ENCODE results near the gene SMC4. TPM values are rescaled to one million over a fixed set of nuclear protein-coding genes. Genes with fewer than 3 reads are reported as not detected.
A peak's percentile ranks its signal among the peaks of the same experiment; 100 is the strongest.

SMC4 gene
- total and polyA plus RNA-seq, 10 of the 15 experiments (the other 5 are each of a cell fraction or from before 2014, with no cell fraction given), result 75.6 to 288 (median 136) TPM

DNA sequence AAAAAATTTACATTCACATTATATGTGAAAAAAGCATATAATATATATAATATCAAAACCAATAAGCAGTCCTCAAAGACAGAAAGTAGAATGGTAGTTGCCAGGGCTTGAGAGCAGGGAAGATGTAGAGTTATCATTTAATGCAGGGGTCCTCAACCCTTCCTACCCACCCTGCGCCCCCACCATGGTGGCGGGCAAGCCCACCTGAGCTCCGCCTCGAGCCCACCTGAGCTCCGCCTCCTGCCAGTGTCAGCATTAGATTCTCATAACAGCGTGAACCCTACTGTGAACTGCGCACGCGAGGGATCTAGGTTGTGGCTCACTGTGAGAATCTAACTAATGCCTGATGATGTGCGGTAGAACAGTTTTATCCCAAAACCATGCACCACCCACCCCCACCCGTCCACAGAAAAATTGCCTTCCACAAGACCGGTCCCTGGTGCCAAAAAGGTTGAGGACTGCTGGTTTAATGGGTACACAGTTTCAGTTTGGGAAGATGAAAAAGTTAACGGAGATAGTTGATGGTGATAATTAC is 47.1 kb downstream of the SMC4 start (continued):
- TF ChIP-seq, protein P1, sequence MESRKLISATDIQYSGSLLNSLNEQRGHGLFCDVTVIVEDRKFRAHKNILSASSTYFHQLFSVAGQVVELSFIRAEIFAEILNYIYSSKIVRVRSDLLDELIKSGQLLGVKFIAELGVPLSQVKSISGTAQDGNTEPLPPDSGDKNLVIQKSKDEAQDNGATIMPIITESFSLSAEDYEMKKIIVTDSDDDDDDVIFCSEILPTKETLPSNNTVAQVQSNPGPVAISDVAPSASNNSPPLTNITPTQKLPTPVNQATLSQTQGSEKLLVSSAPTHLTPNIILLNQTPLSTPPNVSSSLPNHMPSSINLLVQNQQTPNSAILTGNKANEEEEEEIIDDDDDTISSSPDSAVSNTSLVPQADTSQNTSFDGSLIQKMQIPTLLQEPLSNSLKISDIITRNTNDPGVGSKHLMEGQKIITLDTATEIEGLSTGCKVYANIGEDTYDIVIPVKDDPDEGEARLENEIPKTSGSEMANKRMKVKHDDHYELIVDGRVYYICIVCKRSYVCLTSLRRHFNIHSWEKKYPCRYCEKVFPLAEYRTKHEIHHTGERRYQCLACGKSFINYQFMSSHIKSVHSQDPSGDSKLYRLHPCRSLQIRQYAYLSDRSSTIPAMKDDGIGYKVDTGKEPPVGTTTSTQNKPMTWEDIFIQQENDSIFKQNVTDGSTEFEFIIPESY (IDR thresholded peaks at IDR 0.05), result peak; percentile 92
- TF ChIP-seq RBBP5 (conservative IDR thresholded peaks at IDR 0.05), result no peak
- TF ChIP-seq GABPA (IDR thresholded peaks at IDR 0.05; ENCODE audit: low read depth), result no peak

DNA sequence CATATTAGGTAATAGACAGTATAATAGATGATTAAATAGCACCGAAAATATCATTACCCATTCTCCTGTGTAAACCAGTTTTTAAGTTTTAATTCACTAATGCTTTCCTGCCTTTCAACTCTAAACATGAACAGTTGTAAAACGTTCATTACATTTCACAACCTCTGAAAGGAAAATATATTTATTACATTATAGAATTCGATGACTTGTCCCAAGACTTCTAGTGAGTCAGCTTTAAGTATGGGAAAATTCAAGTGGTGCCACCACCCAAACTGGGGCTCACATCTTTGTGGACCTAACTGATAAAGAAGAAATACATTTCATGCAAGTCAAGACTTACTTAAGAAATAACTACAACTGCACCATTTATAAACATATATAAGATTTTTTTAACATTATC is 48.1 kb downstream of the SMC4 start:
- POLR2A ChIA-PET, result interaction anchor here (1.0 to 3.9 kb wide), 3 partner anchors 11 to 48 kb away, joined by 4 to 34 read pairs (median 4); partner anchors contain the start of genes IFT80 and SMC4
- H3K27ac ChIP-seq (ENCODE audit: control insufficient read depth, insufficient read depth), result peak overlapping the region; percentile 13
- no peaks in the 10 kb centered on the region for H4K20me1 ChIP-seq (ENCODE audit: control insufficient read depth, insufficient read depth)
- intact Hi-C loops (cut with micrococcal nuclease; ENCODE audit: unreplicated experiment) (loop anchor here (5.0 kb wide), 1 partner anchor 225 kb away; no protein-coding TSS in a partner anchor), in situ Hi-C loops (cut with MboI) (no loop called here)
- SMC1A ChIA-PET (ENCODE audit: uncharacterized antibody, unreplicated experiment), result interaction anchor here (0.7 to 7.7 kb wide), 5 partner anchors 9 to 116 kb away, joined by 3 to 73 read pairs (median 3); no protein-coding TSS in a partner anchor
- ATAC-seq (no peak), DNase-seq (ENCODE audit: low read depth, low spot score) (no peak), FAIRE-seq (no peak)
- peak overlapping the region; percentile 89 for H3K4me3 ChIP-seq
- RAD21 ChIA-PET (ENCODE audit: unreplicated experiment), result no interaction called here
- H3K9ac ChIP-seq (ENCODE audit: control insufficient read depth, insufficient read depth, low read length), result peak overlapping the region; percentile 91
- peaks cover 5% of the 10 kb centered on the region; the same call in 2 of the 3 replicates for H3K9me3 ChIP-seq (replicated peaks; ENCODE audit: control insufficient read depth, insufficient read depth, low read length)
- H2AFZ ChIP-seq (ENCODE audit: control insufficient read depth, low read depth, low read length), result no peak overlapping the region; the same call in 1 of the 2 replicates
- H3K27me3 ChIP-seq (replicated peaks in 1 of 2; ENCODE audit: control insufficient read depth in 2 of 2, insufficient read depth in 2 of 2, low read length in 1 of 2), result no peaks in the 10 kb centered on the region
- BruUV-seq (replicated peaks), result no TSS peak
- H3K4me2 ChIP-seq (ENCODE audit: control insufficient read depth, insufficient read depth), result peak overlapping the region; percentile 93
- peaks cover 73% of the 10 kb centered on the region for H3K79me2 ChIP-seq (ENCODE audit: control insufficient read depth, insufficient read depth, low read length)
- 37% methylated on average over 3 of the region's 3 CpGs for WGBS (ENCODE audit: insufficient coverage, insufficient replicate concordance, low lambda C conversion rate, missing lambda C conversion rate)
- peaks cover 0 to 17% of the 10 kb centered on the region in 2 experiments; a peak in 1 of 4 replicates for H3K36me3 ChIP-seq (ENCODE audit: control insufficient read depth in 2 of 2, insufficient read depth in 2 of 2, low read length in 1 of 2)
- CTCF ChIA-PET, result interaction anchor here (0.5 to 3.3 kb wide), 4 partner anchors 9 to 1828 kb away, joined by 3 to 17 read pairs (median 4); no protein-coding TSS in a partner anchor
- peaks cover 9% of the 10 kb centered on the region for H3K4me1 ChIP-seq (ENCODE audit: control insufficient read depth, insufficient read depth, low read length)
- TF ChIP-seq SIN3A (IDR thresholded peaks at IDR 0.05; ENCODE audit: low read depth, low read length) (no peak), HDGF (IDR thresholded peaks at IDR 0.05) (no peak), RUNX3 (IDR thresholded peaks at IDR 0.05; ENCODE audit: low read length) (no peak), GABPA (IDR thresholded peaks at IDR 0.05; ENCODE audit: low read depth) (no peak), CBX5 (IDR thresholded peaks at IDR 0.05; ENCODE audit: low read depth) (no peak), RCOR1 (conservative IDR thresholded peaks at IDR 0.05; ENCODE audit: low read depth, low read length) (no peak), BACH1 (IDR thresholded peaks at IDR 0.05; ENCODE audit: borderline replicate concordance) (no peak), SREBF2 (IDR thresholded peaks at IDR 0.05; ENCODE audit: low read length) (no peak), NR2C1 (IDR thresholded peaks at IDR 0.05) (no peak)
- TF ChIP-seq, protein P2, sequence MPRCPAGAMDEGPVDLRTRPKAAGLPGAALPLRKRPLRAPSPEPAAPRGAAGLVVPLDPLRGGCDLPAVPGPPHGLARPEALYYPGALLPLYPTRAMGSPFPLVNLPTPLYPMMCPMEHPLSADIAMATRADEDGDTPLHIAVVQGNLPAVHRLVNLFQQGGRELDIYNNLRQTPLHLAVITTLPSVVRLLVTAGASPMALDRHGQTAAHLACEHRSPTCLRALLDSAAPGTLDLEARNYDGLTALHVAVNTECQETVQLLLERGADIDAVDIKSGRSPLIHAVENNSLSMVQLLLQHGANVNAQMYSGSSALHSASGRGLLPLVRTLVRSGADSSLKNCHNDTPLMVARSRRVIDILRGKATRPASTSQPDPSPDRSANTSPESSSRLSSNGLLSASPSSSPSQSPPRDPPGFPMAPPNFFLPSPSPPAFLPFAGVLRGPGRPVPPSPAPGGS (IDR thresholded peaks at IDR 0.05; ENCODE audit: borderline replicate concordance, insufficient read depth, low read depth, low read length, poor library complexity, severe bottlenecking), result no peak
- TF ChIP-seq, protein P3, sequence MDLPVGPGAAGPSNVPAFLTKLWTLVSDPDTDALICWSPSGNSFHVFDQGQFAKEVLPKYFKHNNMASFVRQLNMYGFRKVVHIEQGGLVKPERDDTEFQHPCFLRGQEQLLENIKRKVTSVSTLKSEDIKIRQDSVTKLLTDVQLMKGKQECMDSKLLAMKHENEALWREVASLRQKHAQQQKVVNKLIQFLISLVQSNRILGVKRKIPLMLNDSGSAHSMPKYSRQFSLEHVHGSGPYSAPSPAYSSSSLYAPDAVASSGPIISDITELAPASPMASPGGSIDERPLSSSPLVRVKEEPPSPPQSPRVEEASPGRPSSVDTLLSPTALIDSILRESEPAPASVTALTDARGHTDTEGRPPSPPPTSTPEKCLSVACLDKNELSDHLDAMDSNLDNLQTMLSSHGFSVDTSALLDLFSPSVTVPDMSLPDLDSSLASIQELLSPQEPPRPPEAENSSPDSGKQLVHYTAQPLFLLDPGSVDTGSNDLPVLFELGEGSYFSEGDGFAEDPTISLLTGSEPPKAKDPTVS (IDR thresholded peaks at IDR 0.05; ENCODE audit: low read depth, low read length), result no peak
- TF ChIP-seq, protein P4, sequence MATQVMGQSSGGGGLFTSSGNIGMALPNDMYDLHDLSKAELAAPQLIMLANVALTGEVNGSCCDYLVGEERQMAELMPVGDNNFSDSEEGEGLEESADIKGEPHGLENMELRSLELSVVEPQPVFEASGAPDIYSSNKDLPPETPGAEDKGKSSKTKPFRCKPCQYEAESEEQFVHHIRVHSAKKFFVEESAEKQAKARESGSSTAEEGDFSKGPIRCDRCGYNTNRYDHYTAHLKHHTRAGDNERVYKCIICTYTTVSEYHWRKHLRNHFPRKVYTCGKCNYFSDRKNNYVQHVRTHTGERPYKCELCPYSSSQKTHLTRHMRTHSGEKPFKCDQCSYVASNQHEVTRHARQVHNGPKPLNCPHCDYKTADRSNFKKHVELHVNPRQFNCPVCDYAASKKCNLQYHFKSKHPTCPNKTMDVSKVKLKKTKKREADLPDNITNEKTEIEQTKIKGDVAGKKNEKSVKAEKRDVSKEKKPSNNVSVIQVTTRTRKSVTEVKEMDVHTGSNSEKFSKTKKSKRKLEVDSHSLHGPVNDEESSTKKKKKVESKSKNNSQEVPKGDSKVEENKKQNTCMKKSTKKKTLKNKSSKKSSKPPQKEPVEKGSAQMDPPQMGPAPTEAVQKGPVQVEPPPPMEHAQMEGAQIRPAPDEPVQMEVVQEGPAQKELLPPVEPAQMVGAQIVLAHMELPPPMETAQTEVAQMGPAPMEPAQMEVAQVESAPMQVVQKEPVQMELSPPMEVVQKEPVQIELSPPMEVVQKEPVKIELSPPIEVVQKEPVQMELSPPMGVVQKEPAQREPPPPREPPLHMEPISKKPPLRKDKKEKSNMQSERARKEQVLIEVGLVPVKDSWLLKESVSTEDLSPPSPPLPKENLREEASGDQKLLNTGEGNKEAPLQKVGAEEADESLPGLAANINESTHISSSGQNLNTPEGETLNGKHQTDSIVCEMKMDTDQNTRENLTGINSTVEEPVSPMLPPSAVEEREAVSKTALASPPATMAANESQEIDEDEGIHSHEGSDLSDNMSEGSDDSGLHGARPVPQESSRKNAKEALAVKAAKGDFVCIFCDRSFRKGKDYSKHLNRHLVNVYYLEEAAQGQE (IDR thresholded peaks at IDR 0.05; ENCODE audit: low read depth, low read length), result no peak

All from GM12878 (cell line).